Fibroblast of the conjunctiva (primary cell): ENCODE data around the gene OR5P2.
"Not testable (repeated sequence)": the region's sequence is repeated elsewhere in the genome, so short reads cannot be mapped to it uniquely, and the experiment has no call there.

Experiments
- DNase-seq: peaks from one replicate; pipeline ENCODE4 v3.0.0-alpha.2; 2010; ENCODE audit warnings: low read depth

The OR5P2 gene

GRCh38 chr11:7796842-7797241, at the start of gene OR5P2:
Gene OR5P2 (minus strand): TSS chr11:7796942. CDS start chr11:7796942, 0 bp downstream.
- no peak for DNase-seq

- DNase-seq: no peak
These were observed 49.3 kb upstream of the OR5P2 start for GRCh38 chr11:7846003-7846402.

- no peak for DNase-seq
These were observed 48.2 kb upstream of the OR5P2 start for GRCh38 chr11:7844986-7845385.

- DNase-seq: no peak
These were observed 47.8 kb upstream of the OR5P2 start for GRCh38 chr11:7844521-7844920.

GRCh38 chr11:7840578-7840977, 43.8 kb upstream of the OR5P2 start:
- DNase-seq: no peak

GRCh38 chr11:7833527-7833926, 36.8 kb upstream of the OR5P2 start:
- DNase-seq: no peak

- no peak for DNase-seq
These were observed 34.0 kb upstream of the OR5P2 start, which contains the start of gene OR5P3 for GRCh38 chr11:7830740-7831139. Gene OR5P3 (minus strand): TSS chr11:7830840.

- DNase-seq: no peak
These were observed 29.6 kb upstream of the OR5P2 start for GRCh38 chr11:7826324-7826723.

- DNase-seq: not testable (repeated sequence)
These were observed 23.7 kb upstream of the OR5P2 start for GRCh38 chr11:7820417-7820816.

- DNase-seq: not testable (repeated sequence)
These were observed 18.2 kb upstream of the OR5P2 start for GRCh38 chr11:7814897-7815296.

- DNase-seq: not testable (repeated sequence)
These were observed 13.6 kb upstream of the OR5P2 start for GRCh38 chr11:7810301-7810700.

- DNase-seq: no peak
These were observed 3.5 kb downstream of the OR5P2 start for GRCh38 chr11:7793233-7793632.

- DNase-seq: no peak
These were observed 9.5 kb downstream of the OR5P2 start for GRCh38 chr11:7787239-7787638.

- DNase-seq: no peak
These were observed 21.1 kb downstream of the OR5P2 start for GRCh38 chr11:7775689-7776088.

- not testable (repeated sequence) for DNase-seq
These were observed 32.4 kb downstream of the OR5P2 start for GRCh38 chr11:7764301-7764700.

GRCh38 chr11:7759010-7759409, 37.7 kb downstream of the OR5P2 start:
- DNase-seq: no peak

GRCh38 chr11:7749456-7749855, 47.3 kb downstream of the OR5P2 start:
- no peak for DNase-seq
